ENCODE results near the gene INPP4B.

INPP4B gene

DNA sequence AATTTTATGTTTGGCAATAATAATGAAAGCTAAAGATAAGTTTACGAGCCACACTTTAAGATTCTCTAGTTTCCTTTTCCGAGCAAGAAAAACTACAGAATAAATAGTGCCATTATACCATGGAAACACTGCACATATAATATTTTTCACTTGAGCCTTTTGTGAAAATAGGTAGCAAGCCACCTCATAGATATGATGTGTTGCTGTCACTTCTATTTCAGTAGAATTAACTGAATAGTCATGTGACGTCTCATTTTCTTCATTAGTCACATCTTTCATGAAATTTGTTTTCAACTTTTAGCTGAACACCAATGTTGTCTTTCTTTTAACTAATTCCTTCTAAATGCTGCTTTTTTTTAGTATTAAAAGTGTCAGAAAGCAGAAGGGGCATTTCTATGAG, 574.3 kb downstream of the INPP4B start:
- Histone ChIP-seq H3K9me3 (ENCODE audit: insufficient read depth, low read length, severe bottlenecking) (no peaks in the 10 kb centered on the region), H2AFZ (ENCODE audit: low read depth, low read length) (no peak overlapping the region), H4K20me1 (ENCODE audit: insufficient read depth, low read length) (no peaks in the 10 kb centered on the region), H3K9ac (ENCODE audit: low read depth, low read length) (no peak overlapping the region), H3K27me3 (ENCODE audit: insufficient read depth, low read length, poor library complexity) (no peaks in the 10 kb centered on the region), H3K27ac (ENCODE audit: low read length) (no peak overlapping the region), H3K79me2 (ENCODE audit: insufficient read depth, low read length) (no peaks in the 10 kb centered on the region), H3K4me3 (ENCODE audit: low read depth in 1 of 2, low read length in 2 of 2) (no peak overlapping the region), H3K36me3 (ENCODE audit: insufficient read depth, low read length) (no peaks in the 10 kb centered on the region), H3K4me2 (ENCODE audit: insufficient read depth, low read length) (no peak overlapping the region), H3K4me1 (ENCODE audit: insufficient read depth, low read length) (no peaks in the 10 kb centered on the region)
- TF ChIP-seq EZH2 (IDR thresholded peaks at IDR 0.05; ENCODE audit: borderline replicate concordance, low read depth, low read length, severe bottlenecking): no peak
- TF ChIP-seq, protein P1, sequence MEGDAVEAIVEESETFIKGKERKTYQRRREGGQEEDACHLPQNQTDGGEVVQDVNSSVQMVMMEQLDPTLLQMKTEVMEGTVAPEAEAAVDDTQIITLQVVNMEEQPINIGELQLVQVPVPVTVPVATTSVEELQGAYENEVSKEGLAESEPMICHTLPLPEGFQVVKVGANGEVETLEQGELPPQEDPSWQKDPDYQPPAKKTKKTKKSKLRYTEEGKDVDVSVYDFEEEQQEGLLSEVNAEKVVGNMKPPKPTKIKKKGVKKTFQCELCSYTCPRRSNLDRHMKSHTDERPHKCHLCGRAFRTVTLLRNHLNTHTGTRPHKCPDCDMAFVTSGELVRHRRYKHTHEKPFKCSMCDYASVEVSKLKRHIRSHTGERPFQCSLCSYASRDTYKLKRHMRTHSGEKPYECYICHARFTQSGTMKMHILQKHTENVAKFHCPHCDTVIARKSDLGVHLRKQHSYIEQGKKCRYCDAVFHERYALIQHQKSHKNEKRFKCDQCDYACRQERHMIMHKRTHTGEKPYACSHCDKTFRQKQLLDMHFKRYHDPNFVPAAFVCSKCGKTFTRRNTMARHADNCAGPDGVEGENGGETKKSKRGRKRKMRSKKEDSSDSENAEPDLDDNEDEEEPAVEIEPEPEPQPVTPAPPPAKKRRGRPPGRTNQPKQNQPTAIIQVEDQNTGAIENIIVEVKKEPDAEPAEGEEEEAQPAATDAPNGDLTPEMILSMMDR (IDR thresholded peaks at IDR 0.05; ENCODE audit: borderline replicate concordance, extremely low read depth, low read length, poor library complexity, severe bottlenecking): no peak
- ATAC-seq (ENCODE audit: insufficient read depth, low read depth) (no peak), DNase-seq (no peak)

DNA sequence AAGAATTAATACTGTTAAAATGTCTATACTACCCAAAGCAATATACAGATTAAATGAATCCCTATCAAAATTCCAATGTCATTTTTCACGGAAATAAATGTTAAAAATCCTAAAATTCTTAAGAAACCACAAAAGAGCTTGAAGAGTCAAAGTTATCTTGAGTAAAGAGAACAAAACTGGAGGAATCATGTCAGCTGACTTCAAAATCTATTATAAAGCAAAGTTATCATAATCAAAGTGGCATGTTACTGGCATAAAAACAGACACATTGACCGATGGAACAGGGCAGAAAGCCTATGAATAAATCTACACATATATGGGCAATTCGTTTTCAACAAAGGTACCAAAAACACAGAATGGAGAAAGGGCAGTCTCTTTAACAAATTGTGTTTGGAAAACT, 579.0 kb downstream of the INPP4B start:
- Histone ChIP-seq H3K27me3 (ENCODE audit: insufficient read depth, low read length, poor library complexity) (no peaks in the 10 kb centered on the region), H3K79me2 (ENCODE audit: insufficient read depth, low read length) (no peaks in the 10 kb centered on the region), H3K4me1 (ENCODE audit: insufficient read depth, low read length) (peaks cover 14% of the 10 kb centered on the region), H3K9me3 (ENCODE audit: insufficient read depth, low read length, severe bottlenecking) (no peaks in the 10 kb centered on the region), H3K36me3 (ENCODE audit: insufficient read depth, low read length) (no peaks in the 10 kb centered on the region), H3K27ac (ENCODE audit: low read length) (no peak overlapping the region), H3K4me2 (ENCODE audit: insufficient read depth, low read length) (no peak overlapping the region), H3K9ac (ENCODE audit: low read depth, low read length) (no peak overlapping the region), H4K20me1 (ENCODE audit: insufficient read depth, low read length) (no peaks in the 10 kb centered on the region), H3K4me3 (ENCODE audit: low read depth in 1 of 2, low read length in 2 of 2) (no peak overlapping the region), H2AFZ (ENCODE audit: low read depth, low read length) (no peak overlapping the region)
- TF ChIP-seq, protein P1 (IDR thresholded peaks at IDR 0.05; ENCODE audit: borderline replicate concordance, extremely low read depth, low read length, poor library complexity, severe bottlenecking): no peak
- no peak for TF ChIP-seq EZH2 (IDR thresholded peaks at IDR 0.05; ENCODE audit: borderline replicate concordance, low read depth, low read length, severe bottlenecking)
- no peak for ATAC-seq (ENCODE audit: insufficient read depth, low read depth)
- DNase-seq: no peak

GRCh38 chr4:142265946-142266345, 580.2 kb downstream of the INPP4B start:
- Histone ChIP-seq H4K20me1 (ENCODE audit: insufficient read depth, low read length) (no peaks in the 10 kb centered on the region), H3K27ac (ENCODE audit: low read length) (no peak overlapping the region), H2AFZ (ENCODE audit: low read depth, low read length) (no peak overlapping the region), H3K79me2 (ENCODE audit: insufficient read depth, low read length) (no peaks in the 10 kb centered on the region), H3K4me2 (ENCODE audit: insufficient read depth, low read length) (no peak overlapping the region), H3K9ac (ENCODE audit: low read depth, low read length) (no peak overlapping the region), H3K4me3 (ENCODE audit: low read depth in 1 of 2, low read length in 2 of 2) (no peak overlapping the region), H3K4me1 (ENCODE audit: insufficient read depth, low read length) (peaks cover 14% of the 10 kb centered on the region), H3K9me3 (ENCODE audit: insufficient read depth, low read length, severe bottlenecking) (no peaks in the 10 kb centered on the region), H3K27me3 (ENCODE audit: insufficient read depth, low read length, poor library complexity) (no peaks in the 10 kb centered on the region), H3K36me3 (ENCODE audit: insufficient read depth, low read length) (peaks cover 2% of the 10 kb centered on the region)
- no peak for ATAC-seq (ENCODE audit: insufficient read depth, low read depth)
- no peak for DNase-seq
- TF ChIP-seq EZH2 (IDR thresholded peaks at IDR 0.05; ENCODE audit: borderline replicate concordance, low read depth, low read length, severe bottlenecking): no peak
- TF ChIP-seq, protein P1 (IDR thresholded peaks at IDR 0.05; ENCODE audit: borderline replicate concordance, extremely low read depth, low read length, poor library complexity, severe bottlenecking): no peak

DNA sequence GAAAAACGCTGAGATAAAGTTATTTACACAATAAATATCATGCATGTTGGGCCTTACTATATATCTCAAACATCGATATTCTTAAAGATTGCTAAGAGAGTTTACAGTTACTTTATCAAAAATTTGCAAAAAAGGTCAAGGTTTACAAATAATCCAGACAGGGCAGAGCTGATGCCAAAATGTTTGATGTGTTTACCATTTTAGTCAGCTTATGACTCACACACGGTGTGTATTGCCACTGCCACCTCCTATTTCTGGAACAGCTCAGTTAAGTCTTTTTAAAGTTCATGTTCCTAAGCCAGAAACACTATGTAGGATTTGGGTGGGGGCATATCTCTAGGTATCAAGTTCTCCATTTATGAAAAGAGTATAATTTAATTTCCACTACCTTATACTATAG, 580.6 kb downstream of the INPP4B start:
- H2AFZ ChIP-seq (ENCODE audit: low read depth, low read length): no peak overlapping the region
- H3K4me2 ChIP-seq (ENCODE audit: insufficient read depth, low read length): no peak overlapping the region
- H4K20me1 ChIP-seq (ENCODE audit: insufficient read depth, low read length): no peaks in the 10 kb centered on the region
- H3K36me3 ChIP-seq (ENCODE audit: insufficient read depth, low read length): peaks cover 5% of the 10 kb centered on the region
- no peak overlapping the region for H3K4me3 ChIP-seq (ENCODE audit: low read depth in 1 of 2, low read length in 2 of 2)
- no peak overlapping the region for H3K27ac ChIP-seq (ENCODE audit: low read length)
- ATAC-seq (ENCODE audit: insufficient read depth, low read depth): no peak
- H3K9me3 ChIP-seq (ENCODE audit: insufficient read depth, low read length, severe bottlenecking): no peaks in the 10 kb centered on the region
- no peaks in the 10 kb centered on the region for H3K27me3 ChIP-seq (ENCODE audit: insufficient read depth, low read length, poor library complexity)
- no peak for DNase-seq
- TF ChIP-seq EZH2 (IDR thresholded peaks at IDR 0.05; ENCODE audit: borderline replicate concordance, low read depth, low read length, severe bottlenecking): no peak
- TF ChIP-seq, protein P1 (IDR thresholded peaks at IDR 0.05; ENCODE audit: borderline replicate concordance, extremely low read depth, low read length, poor library complexity, severe bottlenecking): no peak
- no peaks in the 10 kb centered on the region for H3K79me2 ChIP-seq (ENCODE audit: insufficient read depth, low read length)
- no peak overlapping the region for H3K9ac ChIP-seq (ENCODE audit: low read depth, low read length)
- H3K4me1 ChIP-seq (ENCODE audit: insufficient read depth, low read length): peaks cover 14% of the 10 kb centered on the region

All from DND-41 (cell line).